HG03039 (cell line): Measurements from ENCODE around the gene EEF1AKMT4.
"Not testable (repeated sequence)": the region's sequence is repeated elsewhere in the genome, so short reads cannot be mapped to it uniquely, and the experiment has no call there.

Experiments
- ATAC-seq: cut with Tn5 transposase; IDR thresholded peaks from one replicate; pipeline ENCODE4 v1.9.1; 2021; ENCODE audit warnings: mild to moderate bottlenecking, moderate library complexity; ENCODE audit not compliant: unreplicated experiment

EEF1AKMT4 gene

DNA sequence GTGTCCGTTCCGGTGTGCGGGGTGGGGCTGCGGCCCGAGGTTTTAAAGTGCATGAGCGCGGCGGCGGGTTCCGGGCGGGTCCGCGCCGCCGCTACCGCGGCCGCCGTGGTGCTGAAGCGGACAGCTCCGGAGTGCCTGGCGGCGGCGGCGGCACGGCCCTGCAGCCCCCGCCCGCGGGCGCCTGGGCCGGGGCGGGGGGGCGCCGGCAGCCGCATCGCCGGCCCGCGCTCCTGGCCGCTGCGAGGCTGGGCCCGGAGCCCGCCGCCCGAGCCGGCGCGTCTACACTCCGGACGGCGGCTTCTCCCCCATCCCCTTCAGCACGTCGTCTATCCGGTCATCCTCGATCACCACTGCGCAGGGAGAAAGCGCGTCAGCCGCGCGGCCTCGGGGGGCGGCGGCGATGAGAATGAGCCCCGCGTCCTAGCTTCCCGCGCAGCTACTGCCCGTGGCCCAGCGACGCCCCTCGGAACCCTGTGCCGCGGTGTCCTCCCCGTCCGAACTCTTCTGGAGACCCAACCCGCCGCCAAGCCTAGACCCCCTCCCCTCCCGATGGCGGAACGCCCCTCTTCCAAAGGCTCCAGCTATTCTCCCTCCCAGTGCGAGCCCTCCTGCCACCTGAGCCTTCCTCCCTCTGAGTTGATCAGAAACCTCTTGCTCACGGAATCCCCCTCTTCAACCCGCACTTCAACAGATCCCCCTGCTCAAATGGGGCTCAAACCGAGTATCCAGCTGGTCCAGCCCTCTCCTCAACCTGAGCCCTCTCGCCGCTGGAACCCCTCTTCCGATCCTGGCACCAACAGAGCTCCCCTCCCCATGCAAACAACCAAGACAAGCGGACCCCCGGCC lies 10.6 kb downstream of the EEF1AKMT4 start:
- no peak for ATAC-seq

GRCh38 chr3:184260724-184261269 lies 11.3 kb downstream of the EEF1AKMT4 start:
- ATAC-seq: no peak

GRCh38 chr3:184261270-184261853 lies 11.9 kb downstream of the EEF1AKMT4 start, which contains the start of gene CAMK2N2:
Gene CAMK2N2, minus strand, starts transcription at chr3:184261553. Its CDS starts 268 bp downstream, at chr3:184261285.
- ATAC-seq: no peak

DNA sequence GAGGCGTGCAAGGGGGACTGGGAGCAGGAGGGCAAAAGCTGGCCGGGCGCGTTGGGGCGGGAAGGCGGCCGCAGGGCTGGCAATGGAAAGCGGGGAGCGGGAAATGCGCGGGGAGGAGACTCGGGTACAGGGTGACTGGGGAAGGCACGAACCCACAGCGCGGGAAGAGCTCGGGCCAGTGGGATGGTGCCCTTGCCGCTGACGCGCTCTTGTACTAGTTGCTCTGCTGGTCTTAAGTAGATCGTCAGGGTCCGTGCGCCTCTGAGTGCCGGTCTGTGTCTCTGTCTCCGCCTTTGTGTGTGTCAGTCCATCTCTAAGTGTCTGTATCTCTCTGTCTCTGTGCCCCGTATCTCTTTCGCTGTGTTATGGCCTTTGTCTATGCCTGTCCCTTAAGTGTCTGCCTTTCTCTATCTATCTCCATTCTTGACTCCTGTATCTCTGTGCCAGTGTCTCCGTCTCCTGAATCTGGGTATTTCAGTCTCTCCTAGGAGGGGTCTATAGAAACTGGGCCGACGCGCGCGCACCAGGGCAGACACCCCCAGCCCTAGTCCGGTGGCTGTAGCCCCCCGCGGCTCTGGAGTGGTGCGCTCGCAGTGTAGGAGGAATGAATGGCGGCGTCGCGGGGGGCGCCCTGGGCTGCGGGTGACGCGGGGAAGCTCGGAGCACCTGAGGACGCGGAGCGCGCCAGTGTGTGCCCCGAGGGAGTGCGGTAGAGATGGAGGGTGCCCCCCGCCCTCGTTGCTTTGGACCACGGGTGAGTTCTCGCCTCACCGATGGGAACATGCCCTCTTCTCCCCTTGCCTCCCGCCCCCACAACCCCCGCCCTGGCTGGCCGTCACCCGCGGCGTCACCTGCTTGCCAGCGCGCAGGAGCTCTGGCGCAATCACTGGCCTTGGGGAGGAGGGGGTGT lies 12.6 kb downstream of the EEF1AKMT4 start:
- ATAC-seq: no peak

- no peak for ATAC-seq
Observed at GRCh38 chr3:184262764-184263179, 13.3 kb downstream of the EEF1AKMT4 start.

DNA sequence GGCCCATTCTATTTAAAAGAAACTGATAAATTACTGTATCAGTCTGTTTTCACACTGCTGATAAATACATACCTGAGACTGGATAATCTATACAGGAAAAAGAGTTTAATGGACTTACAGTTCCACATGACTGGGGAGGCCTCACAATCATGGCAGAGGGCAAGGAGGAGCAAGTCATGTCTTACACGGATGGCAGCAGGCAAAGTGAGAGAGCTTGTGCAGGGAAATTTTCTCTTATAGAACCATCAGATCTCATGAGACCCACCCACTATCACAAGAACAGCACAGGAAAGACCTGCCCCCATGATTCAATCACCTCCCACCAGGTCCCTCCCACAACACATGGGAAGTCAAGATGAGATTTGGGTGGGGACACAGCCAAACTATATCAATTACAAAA lies 17.8 kb downstream of the EEF1AKMT4 start:
- not testable (repeated sequence) for ATAC-seq

DNA sequence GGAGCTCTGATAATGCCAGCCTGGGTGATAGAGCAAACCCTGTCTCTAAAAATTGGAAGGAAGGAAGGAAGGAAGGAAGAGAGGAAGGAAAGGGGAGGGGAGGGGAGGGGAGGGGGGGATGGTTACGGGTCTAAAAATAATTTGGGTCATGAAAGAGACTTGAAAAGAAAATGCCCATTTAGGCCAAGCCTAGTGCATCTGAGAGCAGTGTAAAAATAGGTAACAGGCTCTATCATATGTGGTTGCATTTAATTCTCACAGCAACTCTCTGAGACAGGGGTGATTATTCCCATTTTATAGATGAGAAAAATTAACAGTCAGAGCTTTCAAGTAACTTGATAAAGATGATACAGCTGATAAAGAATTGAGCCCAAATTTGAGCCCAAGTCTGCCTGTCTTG lies 22.8 kb downstream of the EEF1AKMT4 start:
- no peak for ATAC-seq

- no peak for ATAC-seq
Observed at GRCh38 chr3:184275381-184275701, 25.9 kb downstream of the EEF1AKMT4 start.

DNA sequence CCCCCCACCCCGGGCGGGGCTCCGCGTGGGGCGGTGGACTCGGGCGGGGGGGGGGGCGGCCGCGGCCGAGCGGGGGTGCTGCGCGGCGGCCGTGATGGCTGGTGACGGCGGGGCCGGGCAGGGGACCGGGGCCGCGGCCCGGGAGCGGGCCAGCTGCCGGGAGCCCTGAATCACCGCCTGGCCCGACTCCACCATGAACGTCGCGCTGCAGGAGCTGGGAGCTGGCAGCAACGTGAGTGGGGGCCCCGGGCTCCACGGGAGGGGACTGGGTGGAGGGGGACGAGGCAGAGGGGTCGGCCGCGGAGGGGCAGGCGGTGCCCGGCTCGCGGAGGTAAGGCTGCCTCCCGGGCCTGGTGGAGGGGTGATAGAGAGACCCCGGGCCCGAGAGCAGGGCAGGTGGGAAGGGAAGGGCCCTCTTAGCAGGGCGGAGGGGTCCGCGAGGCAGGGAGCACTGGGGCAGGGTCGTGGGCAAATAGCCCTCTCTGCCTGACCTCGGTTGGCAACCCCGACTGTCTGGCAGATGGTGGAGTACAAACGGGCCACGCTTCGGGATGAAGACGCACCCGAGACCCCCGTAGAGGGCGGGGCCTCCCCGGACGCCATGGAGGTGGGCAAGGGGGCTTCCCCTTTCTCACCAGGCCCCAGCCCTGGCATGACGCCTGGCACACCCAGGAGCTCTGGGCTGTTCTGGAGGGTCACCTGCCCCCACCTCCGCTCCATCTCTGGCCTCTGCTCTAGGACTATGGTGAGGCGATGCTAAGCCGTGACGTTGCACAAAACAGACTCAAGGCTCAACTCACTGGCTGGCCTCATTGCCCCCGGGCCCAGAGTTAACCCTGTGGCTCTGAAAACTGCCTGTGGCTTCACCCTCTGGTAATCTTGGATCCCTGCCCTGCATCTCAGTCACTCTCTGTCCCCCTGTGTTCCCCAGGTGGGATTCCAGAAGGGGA lies 26.8 kb downstream of the EEF1AKMT4 start, which contains the start of gene ECE2:
Gene ECE2, plus strand, starts transcription at position 62 of the 950 bp plus-strand sequence. Its CDS starts 132 bp downstream, at position 194.
- no peak for ATAC-seq

- no peak for ATAC-seq
Observed at GRCh38 chr3:184277366-184277765, 27.9 kb downstream of the EEF1AKMT4 start.

DNA sequence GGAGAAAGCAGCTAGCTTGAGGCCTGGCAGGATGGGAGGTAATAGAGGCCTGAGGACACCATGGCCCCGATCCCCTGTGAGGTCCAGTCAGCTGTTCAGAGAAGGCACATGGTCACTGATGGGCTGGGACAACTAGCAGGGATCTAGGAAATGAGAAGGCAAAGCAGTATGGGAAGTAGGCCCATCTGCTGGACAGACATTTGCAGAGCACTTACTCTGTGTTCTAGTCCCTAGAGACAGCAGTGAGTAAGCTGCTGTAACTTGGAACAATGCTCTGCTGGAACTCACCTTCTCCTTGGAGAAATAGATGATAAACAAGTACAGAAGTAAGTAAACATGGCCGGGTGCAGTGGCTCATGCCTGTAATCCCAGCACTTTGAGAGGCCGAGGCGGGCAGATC lies 33.5 kb downstream of the EEF1AKMT4 start:
- no peak for ATAC-seq

DNA sequence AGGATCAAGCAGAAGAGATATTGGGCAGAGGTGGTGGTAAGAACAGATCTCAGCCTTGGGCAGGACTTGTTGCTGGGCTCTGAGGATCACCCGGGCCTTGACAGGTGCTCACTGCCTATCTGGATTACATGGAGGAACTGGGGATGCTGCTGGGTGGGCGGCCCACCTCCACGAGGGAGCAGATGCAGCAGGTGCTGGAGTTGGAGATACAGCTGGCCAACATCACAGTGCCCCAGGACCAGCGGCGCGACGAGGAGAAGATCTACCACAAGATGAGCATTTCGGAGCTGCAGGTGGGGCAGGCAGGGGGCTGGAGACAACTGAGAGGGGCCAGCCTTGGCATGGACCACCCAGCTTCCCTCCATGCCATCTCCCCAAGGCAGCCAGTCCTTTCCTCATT lies 34.2 kb downstream of the EEF1AKMT4 start:
- ATAC-seq: no peak

DNA sequence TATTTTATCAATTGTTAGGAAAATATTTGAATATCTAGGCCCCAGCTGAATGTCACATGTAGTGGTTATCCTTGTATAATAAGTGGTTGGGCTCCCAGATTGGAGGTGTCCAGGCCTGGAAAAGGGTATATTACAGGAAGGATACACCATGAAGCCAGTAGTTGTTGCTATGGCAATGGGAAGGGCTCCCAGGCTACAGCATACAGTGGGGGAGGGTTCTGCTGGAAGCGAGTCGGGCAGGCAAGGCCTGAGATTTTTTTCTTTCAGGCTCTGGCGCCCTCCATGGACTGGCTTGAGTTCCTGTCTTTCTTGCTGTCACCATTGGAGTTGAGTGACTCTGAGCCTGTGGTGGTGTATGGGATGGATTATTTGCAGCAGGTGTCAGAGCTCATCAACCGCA lies 35.2 kb downstream of the EEF1AKMT4 start:
- no peak for ATAC-seq

GRCh38 chr3:184289426-184289938 lies 40.0 kb downstream of the EEF1AKMT4 start:
- ATAC-seq: no peak

GRCh38 chr3:184290331-184290730 lies 40.9 kb downstream of the EEF1AKMT4 start:
- no peak for ATAC-seq

- ATAC-seq: no peak
Observed at GRCh38 chr3:184291044-184291737, 41.7 kb downstream of the EEF1AKMT4 start.

- ATAC-seq: no peak
Observed at GRCh38 chr3:184291738-184292445, 42.4 kb downstream of the EEF1AKMT4 start.

- ATAC-seq: no peak
Observed at GRCh38 chr3:184295771-184296170, 46.3 kb downstream of the EEF1AKMT4 start.
